Activated naive CD4-positive, alpha-beta T cell (primary cell): ENCODE results near the gene HMX1.

ENCODE experiments used
- DNase-seq, 4 experiments: peaks; one replicate each; lab custom pipeline; 2025; lab: John Stamatoyannopoulos, UW

Gene HMX1

GRCh38 chr4:8856835-8857621 is 14.6 kb downstream of the HMX1 start:
- no peak for DNase-seq

GRCh38 chr4:8855818-8856245 is 15.8 kb downstream of the HMX1 start:
- no peak for DNase-seq

GRCh38 chr4:8854931-8855330 is 16.7 kb downstream of the HMX1 start:
- no peak for DNase-seq

GRCh38 chr4:8854016-8854415 is 17.6 kb downstream of the HMX1 start:
- no peak for DNase-seq

GRCh38 chr4:8853249-8853648 is 18.4 kb downstream of the HMX1 start:
- no peak for DNase-seq

- no peak for DNase-seq
Observed at GRCh38 chr4:8852118-8852704, 19.4 kb downstream of the HMX1 start.

- no peak for DNase-seq
Observed at GRCh38 chr4:8851321-8852117, 20.1 kb downstream of the HMX1 start.

GRCh38 chr4:8850830-8851188 is 20.8 kb downstream of the HMX1 start:
- no peak for DNase-seq

- DNase-seq, result no peak
Observed at GRCh38 chr4:8850074-8850829, 21.4 kb downstream of the HMX1 start.

GRCh38 chr4:8849266-8850073 is 22.2 kb downstream of the HMX1 start:
- DNase-seq, result no peak

GRCh38 chr4:8848507-8849265 is 23.0 kb downstream of the HMX1 start:
- DNase-seq, result no peak

GRCh38 chr4:8847764-8848163 is 23.9 kb downstream of the HMX1 start:
- DNase-seq, result no peak

- no peak for DNase-seq
Observed at GRCh38 chr4:8847331-8847730, 24.3 kb downstream of the HMX1 start.

GRCh38 chr4:8846826-8847225 is 24.8 kb downstream of the HMX1 start:
- DNase-seq, result no peak

- no peak for DNase-seq
Observed at GRCh38 chr4:8846046-8846720, 25.5 kb downstream of the HMX1 start.

- no peak for DNase-seq
Observed at GRCh38 chr4:8844976-8845690, 26.5 kb downstream of the HMX1 start.

GRCh38 chr4:8843597-8843996 is 28.0 kb downstream of the HMX1 start:
- no peak for DNase-seq

GRCh38 chr4:8842614-8843013 is 29.0 kb downstream of the HMX1 start:
- DNase-seq, result no peak

GRCh38 chr4:8841678-8842268 is 29.9 kb downstream of the HMX1 start:
- DNase-seq, result no peak
